GM15510 (cell line): ENCODE measurements around the gene PKP3.

Experiments used
- POLR2A ChIP-seq: IDR thresholded peaks from 3 replicates; pipeline ENCODE4 v1.6.1; 2011; ENCODE audit warnings: borderline replicate concordance; ENCODE audit not compliant: insufficient read length; ENCODE audit errors: extremely low read depth

The PKP3 gene

GRCh38 chr11:371716-372590 lies 22.1 kb upstream of the PKP3 start:
- no peak for TF ChIP-seq POLR2A

- TF ChIP-seq POLR2A: no peak
Measured at GRCh38 chr11:372809-373715, 20.9 kb upstream of the PKP3 start.

- no peak for TF ChIP-seq POLR2A
Measured at GRCh38 chr11:373716-374551, 20.1 kb upstream of the PKP3 start.

GRCh38 chr11:375065-376025 lies 18.7 kb upstream of the PKP3 start:
- TF ChIP-seq POLR2A: no peak

GRCh38 chr11:376531-377173 lies 17.4 kb upstream of the PKP3 start:
- TF ChIP-seq POLR2A: no peak

GRCh38 chr11:377174-377865 lies 16.7 kb upstream of the PKP3 start:
- no peak for TF ChIP-seq POLR2A

GRCh38 chr11:377883-378500 lies 16.0 kb upstream of the PKP3 start:
- TF ChIP-seq POLR2A: no peak

- TF ChIP-seq POLR2A: no peak
Measured at GRCh38 chr11:379205-380094, 14.6 kb upstream of the PKP3 start.

GRCh38 chr11:380095-380480 lies 13.9 kb upstream of the PKP3 start:
- TF ChIP-seq POLR2A: no peak

- TF ChIP-seq POLR2A: no peak
Measured at GRCh38 chr11:380491-380890, 13.5 kb upstream of the PKP3 start.

GRCh38 chr11:380996-381395 lies 13.0 kb upstream of the PKP3 start:
- TF ChIP-seq POLR2A: no peak
